ENCODE results near the gene TCFL5. TPM values are rescaled to one million over a fixed set of nuclear protein-coding genes. Genes with fewer than 3 reads are reported as not detected.
A peak's percentile ranks its signal among the peaks of the same experiment; 100 is the strongest.

The TCFL5 gene
- total RNA-seq, 3 donors from 2014 or later = 4.3 to 13.3 (median 6.6) TPM

GRCh38 chr20:62825333-62825985 lies 36.2 kb downstream of the TCFL5 start:
- intact Hi-C loops (cut with DNase I, micrococcal nuclease) = no loop called here
- Histone ChIP-seq H3K4me3 (no peak overlapping the region), H3K4me1 (ENCODE audit: low read depth) (peaks cover 7% of the 10 kb centered on the region), H3K36me3 (ENCODE audit: low read depth) (no peaks in the 10 kb centered on the region), H3K9me3 (no peaks in the 10 kb centered on the region)
- peak in 1 of 3 donors; percentile 40 for DNase-seq
- no peak for TF ChIP-seq CTCF (IDR thresholded peaks at IDR 0.05)
- no peak for ATAC-seq

DNA sequence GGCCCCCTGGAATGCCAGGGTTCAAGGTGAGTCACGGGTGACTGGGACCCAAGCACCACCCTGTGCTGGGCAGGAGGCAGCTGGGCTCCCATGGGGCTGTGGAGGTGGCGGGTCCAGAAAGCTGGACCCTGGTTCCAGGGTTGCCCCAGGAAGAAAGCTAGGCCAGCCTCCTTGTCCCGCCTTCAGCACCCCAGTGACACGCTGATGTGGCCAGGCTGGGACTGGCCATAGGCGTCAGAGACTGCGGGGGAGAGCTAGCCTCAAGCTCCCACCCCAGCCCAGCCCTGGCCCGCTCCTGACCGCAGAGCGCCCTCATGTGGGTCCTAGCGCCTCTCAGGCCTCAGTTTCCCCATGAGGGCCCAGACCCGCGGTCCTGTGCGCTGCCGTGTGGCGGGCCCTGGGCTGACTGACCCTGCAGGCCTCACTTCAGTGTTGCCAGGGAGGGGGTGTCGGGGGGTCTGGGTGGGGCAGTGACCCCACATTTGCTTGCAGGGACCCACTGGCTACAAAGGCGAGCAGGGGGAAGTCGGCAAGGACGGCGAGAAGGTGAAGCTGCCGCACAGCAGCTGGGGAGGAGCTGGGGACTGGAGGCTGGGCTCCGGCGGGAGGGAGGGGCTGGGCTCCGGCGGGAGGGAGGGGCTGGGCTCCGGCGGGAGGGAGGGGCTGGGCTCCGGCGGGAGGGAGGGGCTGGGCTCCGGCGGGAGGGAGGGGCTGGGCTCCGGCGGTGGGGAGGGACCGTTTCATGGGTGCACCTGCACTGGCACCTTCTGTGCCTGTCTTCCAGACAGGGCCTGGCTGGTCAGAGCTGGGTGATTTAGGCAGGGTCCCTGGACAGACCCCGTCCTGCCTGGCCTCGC lies 36.9 kb downstream of the TCFL5 start:
- no peak for TF ChIP-seq CTCF (IDR thresholded peaks at IDR 0.05)
- H3K9me3 ChIP-seq = no peaks in the 10 kb centered on the region
- DNase-seq = peak; percentile 76 to 83 (median 79)
- intact Hi-C loops (cut with DNase I, micrococcal nuclease) = no loop called here
- H3K36me3 ChIP-seq (ENCODE audit: low read depth) = no peaks in the 10 kb centered on the region
- peaks cover 7% of the 10 kb centered on the region for H3K4me1 ChIP-seq (ENCODE audit: low read depth)
- peak; percentile 76 for ATAC-seq
- H3K4me3 ChIP-seq = no peak overlapping the region

- no peak for ATAC-seq
- Histone ChIP-seq H3K4me3 (no peak overlapping the region), H3K9me3 (no peaks in the 10 kb centered on the region), H3K36me3 (ENCODE audit: low read depth) (no peaks in the 10 kb centered on the region), H3K4me1 (ENCODE audit: low read depth) (peaks cover 8% of the 10 kb centered on the region)
- no peak for DNase-seq
- intact Hi-C loops (cut with DNase I, micrococcal nuclease) = no loop called here
- no peak for TF ChIP-seq CTCF (IDR thresholded peaks at IDR 0.05)
Observed at GRCh38 chr20:62823688-62824475, 37.7 kb downstream of the TCFL5 start.

- Histone ChIP-seq H3K4me1 (ENCODE audit: low read depth) (peaks cover 17% of the 10 kb centered on the region), H3K36me3 (ENCODE audit: low read depth) (no peaks in the 10 kb centered on the region), H3K9me3 (no peaks in the 10 kb centered on the region), H3K4me3 (no peak overlapping the region)
- DNase-seq = peak in 2 of 3 donors; percentile 83 to 88
- intact Hi-C loops (cut with DNase I, micrococcal nuclease) = no loop called here
- TF ChIP-seq CTCF (IDR thresholded peaks at IDR 0.05) = peak; percentile 57
- ATAC-seq = peak; percentile 77
Observed at GRCh38 chr20:62822788-62823651, 38.6 kb downstream of the TCFL5 start.
